DND-41 (cell line): Measurements from ENCODE around the gene CYP1A1.
"Not testable (repeated sequence)": the region's sequence is repeated elsewhere in the genome, so short reads cannot be mapped to it uniquely, and the experiment has no call there.

Experiments used
- CTCF ChIP-seq: IDR thresholded peaks from 2 replicates; pipeline ENCODE4 v1.5.1; 2012; ENCODE audit warnings: borderline replicate concordance, low read length, moderate library complexity, mild to moderate bottlenecking; ENCODE audit not compliant: poor library complexity, severe bottlenecking; ENCODE audit errors: extremely low read depth
- EZH2 ChIP-seq: IDR thresholded peaks from 3 replicates; pipeline ENCODE4 v1.6.1; 2012; ENCODE audit warnings: borderline replicate concordance, low read depth, mild to moderate bottlenecking, moderate library complexity, low read length, inconsistent platforms; ENCODE audit not compliant: severe bottlenecking

- not testable (repeated sequence) for TF ChIP-seq CTCF, EZH2
These were observed 12.9 kb upstream of the CYP1A1 start for GRCh38 chr15:74738239-74738638.
